Measurements from ENCODE around the gene ADAMTSL4.

Gene ADAMTSL4

GRCh38 chr1:150555971-150556865, 7.0 kb downstream of the ADAMTSL4 start:
- ChIA-PET CTCF (interaction anchor here (0.5 to 1.1 kb wide), 4 partner anchors 19 to 257 kb away, joined by 3 to 6 read pairs (median 4); no protein-coding TSS in a partner anchor), POLR2A (ENCODE audit: low non-redundant PET) (no interaction called here)
- no peak for DNase-seq (ENCODE audit: low spot score)
- peak overlapping the region; percentile 100 for H3K27ac ChIP-seq
- TF ChIP-seq CTCF (conservative IDR thresholded peaks at IDR 0.05; ENCODE audit: low read depth): no peak

- CTCF ChIA-PET: interaction anchor here (0.6 kb wide), 1 partner anchor 20 kb away, joined by 3 read pairs; no protein-coding TSS in a partner anchor
Measured at GRCh38 chr1:150557065-150557600, 7.9 kb downstream of the ADAMTSL4 start.

GRCh38 chr1:150557813-150558212, 8.6 kb downstream of the ADAMTSL4 start:
- no peak for DNase-seq (ENCODE audit: low spot score)
- TF ChIP-seq CTCF (conservative IDR thresholded peaks at IDR 0.05; ENCODE audit: low read depth): no peak
- POLR2A ChIA-PET (ENCODE audit: low non-redundant PET): interaction anchor here (0.6 kb wide), 1 partner anchor 316 kb away, joined by 3 read pairs; no protein-coding TSS in a partner anchor
- peak overlapping the region; percentile 100 for H3K27ac ChIP-seq
- CTCF ChIA-PET: interaction anchor here (0.5 kb wide), 1 partner anchor 232 kb away, joined by 5 read pairs; no protein-coding TSS in a partner anchor

More at GRCh38 chr1:150557065-150557600, 7.9 kb downstream of the ADAMTSL4 start:
- POLR2A ChIA-PET (ENCODE audit: low non-redundant PET): no interaction called here
- no peak for TF ChIP-seq CTCF (conservative IDR thresholded peaks at IDR 0.05; ENCODE audit: low read depth)
- no peak for DNase-seq (ENCODE audit: low spot score)
- peak overlapping the region; percentile 100 for H3K27ac ChIP-seq

GRCh38 chr1:150558303-150558704, 9.1 kb downstream of the ADAMTSL4 start:
- TF ChIP-seq CTCF (conservative IDR thresholded peaks at IDR 0.05; ENCODE audit: low read depth): no peak
- H3K27ac ChIP-seq: peak overlapping the region; percentile 100
- no peak for DNase-seq (ENCODE audit: low spot score)
- ChIA-PET CTCF (interaction anchor here (0.5 to 0.6 kb wide), 2 partner anchors 232 to 422 kb away, joined by 5 read pairs; no protein-coding TSS in a partner anchor), POLR2A (ENCODE audit: low non-redundant PET) (interaction anchor here (0.6 kb wide), 1 partner anchor 316 kb away, joined by 3 read pairs; no protein-coding TSS in a partner anchor)

GRCh38 chr1:150558761-150559655, 9.8 kb downstream of the ADAMTSL4 start:
- CTCF ChIA-PET: interaction anchor here (0.6 to 2.9 kb wide), 12 partner anchors 7 to 447 kb away, joined by 3 to 15 read pairs (median 4); no protein-coding TSS in a partner anchor
- POLR2A ChIA-PET (ENCODE audit: low non-redundant PET): interaction anchor here (1.7 kb wide), 1 partner anchor 21 kb away, joined by 7 read pairs; the partner anchor contains the start of gene MCL1
- DNase-seq (ENCODE audit: low spot score): no peak
- no peak for TF ChIP-seq CTCF (conservative IDR thresholded peaks at IDR 0.05; ENCODE audit: low read depth)
- peak overlapping the region; percentile 100 for H3K27ac ChIP-seq

All from RWPE1 (cell line).